OCI-LY3 (cell line): ENCODE measurements around the gene ENSA.

Experiments used
- CTCF ChIP-seq: fragments of 200-600, 300-600 bp; sonication (generic); IDR thresholded peaks from 2 replicates; pipeline ENCODE4 v1.5.1; 2014; ENCODE audit warnings: antibody characterized with exemption, low read length, low read depth
- EZH2phosphoT487 ChIP-seq: fragments of 200-600 bp; shearing (Covaris generic); IDR thresholded peaks from 2 replicates; pipeline ENCODE4 v1.6.1; 2018; ENCODE audit warnings: antibody characterized with exemption, mixed run types, low read depth

- TF ChIP-seq CTCF (no peak), EZH2phosphoT487 (no peak)
These were observed 53.7 kb downstream of the ENSA start for GRCh38 chr1:150575518-150576366.
